ENCODE results near the gene AFF3.
"Not testable (repeated sequence)": the region's sequence is repeated elsewhere in the genome, so short reads cannot be mapped to it uniquely, and the experiment has no call there.

AFF3 gene

DNA sequence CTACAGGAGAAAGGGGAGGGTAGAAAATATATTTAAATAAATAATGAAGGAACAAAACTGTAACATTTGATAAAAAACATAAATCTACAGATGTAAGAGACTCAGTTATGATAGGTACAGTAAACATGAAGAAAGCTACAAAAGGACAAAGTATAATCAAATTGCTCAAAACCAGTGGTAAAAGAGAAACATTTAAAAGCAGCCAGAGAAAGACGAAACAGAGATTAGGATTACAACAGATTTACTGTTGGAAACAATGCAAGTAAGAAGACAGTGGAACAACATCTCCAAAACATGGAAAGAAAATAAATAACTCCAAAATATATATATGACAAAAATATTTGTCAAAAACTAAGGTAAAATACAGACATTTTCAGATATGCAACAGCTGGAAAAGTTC, 344.9 kb downstream of the AFF3 start:
- no peak for DNase-seq (ENCODE audit: low read depth in 2 of 2)

DNA sequence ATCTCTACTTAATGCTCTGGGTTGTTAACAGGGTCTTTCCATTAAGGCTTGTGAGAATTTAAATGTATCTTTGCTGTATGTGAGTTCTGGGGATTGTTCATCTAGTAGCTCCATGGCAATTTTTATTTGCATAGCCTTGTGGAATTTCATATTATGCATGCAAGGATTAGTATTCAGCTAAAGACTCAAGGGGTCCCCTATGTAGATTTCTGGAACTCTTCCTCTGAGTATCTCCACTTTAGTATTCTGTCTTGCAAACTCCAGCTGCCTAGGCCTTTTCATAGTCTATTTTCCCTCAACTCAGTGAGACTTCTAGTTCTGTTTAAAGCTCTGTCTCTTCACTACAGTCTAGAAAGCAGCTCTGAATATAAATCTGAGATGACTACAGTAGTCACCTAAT, 348.0 kb downstream of the AFF3 start:
- DNase-seq (ENCODE audit: low read depth in 2 of 2): no peak

DNA sequence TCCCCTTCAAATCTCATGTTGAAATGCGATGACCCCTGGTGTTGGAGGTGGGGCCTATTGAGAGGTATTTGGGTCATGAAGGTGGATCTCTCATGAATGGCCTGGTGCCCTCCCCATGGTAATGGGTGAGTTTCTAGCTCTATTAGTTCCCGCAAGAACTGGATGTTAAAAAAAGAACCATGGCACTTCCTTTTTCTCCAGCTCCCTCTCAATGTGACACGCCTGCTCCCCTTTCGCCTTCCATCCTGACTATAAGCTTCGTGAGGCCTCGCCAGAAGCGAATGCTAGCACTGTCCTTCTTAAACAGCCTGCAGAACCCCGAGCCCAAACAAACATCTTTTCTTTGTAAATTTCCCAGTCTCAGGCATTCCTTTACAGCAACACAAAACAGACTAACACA, 349.4 kb downstream of the AFF3 start:
- DNase-seq (ENCODE audit: low read depth in 2 of 2): no peak

DNA sequence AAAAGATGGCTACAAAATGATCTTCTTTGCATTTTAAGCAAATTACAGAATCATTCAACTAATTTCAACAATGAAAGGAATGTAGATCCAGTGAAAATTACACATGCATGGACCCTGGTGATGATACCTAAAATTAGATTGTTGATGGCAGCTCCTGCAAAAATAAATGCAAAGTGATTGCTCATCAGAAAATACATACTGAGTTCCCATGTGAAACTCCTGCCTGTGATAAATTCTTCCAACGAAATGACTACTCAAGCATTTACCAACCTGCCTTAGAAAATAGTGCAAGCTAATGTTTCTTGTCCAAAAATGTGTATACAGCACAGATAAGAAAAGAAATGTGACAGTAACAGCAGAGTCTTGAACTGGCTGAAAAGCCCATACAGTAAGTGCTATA, 352.5 kb downstream of the AFF3 start:
- DNase-seq (ENCODE audit: low read depth in 2 of 2): no peak

DNA sequence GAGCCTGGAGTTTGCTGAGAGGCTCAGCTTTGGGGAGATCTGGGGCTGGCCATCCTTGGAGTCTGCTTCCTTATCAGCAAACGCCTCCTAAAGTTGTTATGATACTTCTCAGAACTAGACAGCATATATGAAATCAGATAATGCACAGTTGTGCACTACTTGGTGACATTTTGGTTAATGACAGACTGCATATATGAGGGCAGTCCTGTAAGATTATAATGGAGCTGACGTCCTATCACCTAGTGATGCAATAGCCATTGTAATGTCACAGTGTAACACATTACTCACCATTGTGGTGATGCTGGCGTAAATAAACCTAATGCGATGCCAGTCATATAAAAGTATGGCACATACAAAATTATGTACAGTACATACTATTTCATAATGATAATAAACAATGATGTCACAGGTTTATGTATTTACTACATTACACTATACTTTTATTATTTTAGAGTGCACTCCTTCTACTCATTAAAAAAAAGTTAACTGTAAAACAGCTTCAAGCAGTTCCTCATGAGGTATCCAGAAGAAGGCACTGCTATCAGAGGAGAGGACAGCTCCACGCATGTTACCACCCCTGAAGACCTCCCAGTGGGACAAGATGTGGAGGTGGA, 354.5 kb downstream of the AFF3 start:
- DNase-seq (ENCODE audit: low read depth in 2 of 2): no peak

DNA sequence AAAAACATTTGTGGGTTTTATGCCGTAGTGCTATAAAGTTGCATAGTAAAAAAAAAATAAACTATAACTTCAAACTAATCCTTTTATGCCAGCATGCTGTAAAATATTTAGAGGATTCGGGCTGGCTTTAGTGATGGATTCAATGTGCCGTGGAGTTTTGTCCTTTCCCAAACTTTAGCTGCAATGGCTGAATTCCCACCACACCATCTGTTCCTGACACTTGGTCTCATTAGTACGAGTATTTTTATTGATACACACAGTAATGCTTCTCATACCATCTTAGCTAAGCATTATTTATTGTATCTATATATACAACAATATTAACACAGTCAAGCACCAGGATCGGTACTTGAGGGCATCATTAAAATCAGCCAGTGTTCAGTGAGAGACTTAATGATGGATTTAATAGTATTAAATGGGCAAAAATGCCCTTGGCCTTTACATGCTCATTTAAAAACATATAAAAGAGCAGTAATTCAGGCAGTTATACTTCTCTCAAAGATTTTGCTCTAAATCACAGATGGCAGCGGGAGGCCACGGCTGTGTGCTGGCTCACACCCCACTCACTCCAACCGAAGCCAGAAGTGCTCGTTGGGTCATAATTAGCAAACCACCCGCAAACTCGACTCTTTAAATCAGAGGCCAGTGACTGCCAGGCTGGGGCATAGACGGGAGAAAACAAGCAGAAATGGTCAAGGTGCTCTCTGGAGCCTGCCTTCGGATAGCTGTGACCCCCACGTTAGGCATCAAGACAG, 355.6 kb downstream of the AFF3 start:
- no peak for DNase-seq (ENCODE audit: low read depth in 2 of 2)

DNA sequence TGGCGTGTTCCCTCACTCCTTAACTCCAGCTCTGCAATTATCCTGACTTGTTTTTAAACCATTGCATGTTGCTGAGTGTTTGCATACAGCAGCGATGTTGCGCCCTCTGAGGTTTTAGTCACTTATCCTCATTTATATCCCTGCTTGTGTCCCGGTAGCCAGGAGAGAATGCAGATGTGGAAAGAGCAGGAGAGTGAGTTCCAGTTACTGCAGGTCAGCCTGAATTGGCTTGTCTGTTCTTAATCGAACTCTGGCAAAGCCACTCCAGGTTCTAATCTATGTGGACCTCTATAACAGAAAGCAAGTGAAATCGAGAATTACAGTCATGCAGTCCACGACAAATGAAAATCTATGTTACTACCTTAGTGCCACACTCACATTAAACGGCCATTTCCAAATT, 357.4 kb downstream of the AFF3 start:
- DNase-seq (ENCODE audit: low read depth in 2 of 2): no peak

DNA sequence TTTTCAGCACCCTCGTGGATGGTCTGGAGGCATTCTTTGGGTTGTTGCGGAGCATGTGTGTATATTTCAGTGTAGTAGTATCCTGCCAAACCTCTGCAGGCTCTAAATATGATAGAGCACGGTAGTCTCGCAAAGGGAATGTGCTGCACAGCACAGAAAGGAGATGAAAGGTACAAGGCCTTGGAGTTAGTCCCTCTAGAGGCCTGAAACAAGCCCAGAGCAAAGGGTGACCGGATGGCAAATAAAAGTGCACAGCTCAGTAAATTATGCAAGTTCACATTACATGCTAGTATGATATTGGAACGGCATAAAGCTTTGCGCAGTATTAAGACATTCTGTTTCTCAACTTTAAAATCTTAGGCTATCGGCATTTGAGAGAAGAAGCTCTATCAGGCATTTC, 358.1 kb downstream of the AFF3 start:
- DNase-seq (ENCODE audit: low read depth in 2 of 2): no peak

DNA sequence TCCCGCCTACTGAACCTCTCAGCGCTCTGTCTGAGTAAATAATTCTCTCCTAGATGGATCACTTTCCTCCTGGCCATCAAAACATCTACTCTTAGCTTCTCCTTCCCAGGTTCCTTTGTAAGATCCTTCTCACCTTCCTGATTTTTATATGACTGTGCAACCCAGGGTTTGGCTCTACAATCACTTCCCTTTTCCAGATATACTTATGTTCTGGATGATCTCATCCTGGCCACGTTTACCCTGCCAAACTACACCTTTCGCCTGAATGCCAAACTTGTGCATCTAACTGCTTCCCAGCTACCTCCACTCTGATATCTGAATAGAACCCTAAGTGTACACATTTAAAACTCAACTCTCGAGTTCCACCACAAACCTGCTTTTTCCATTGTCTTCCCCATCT, 362.1 kb downstream of the AFF3 start:
- no peak for DNase-seq (ENCODE audit: low read depth in 2 of 2)

DNA sequence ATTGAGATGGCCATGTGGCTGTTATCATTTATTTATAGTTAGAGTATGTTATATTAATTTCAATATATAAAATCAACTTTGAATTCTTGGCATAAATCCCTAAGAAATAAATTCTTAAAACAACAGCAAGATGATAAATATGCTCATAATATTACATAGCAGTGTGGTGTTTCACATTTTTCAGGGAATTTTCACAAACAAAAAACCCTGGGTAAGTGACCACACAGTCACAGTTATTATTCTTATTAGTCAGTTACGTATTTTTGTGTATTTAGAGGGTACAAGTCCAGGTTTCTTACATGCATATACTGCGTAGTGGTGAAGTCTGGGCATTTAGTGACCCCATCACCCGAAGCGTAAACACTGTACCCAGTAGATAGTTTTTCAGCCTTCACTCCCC, 363.1 kb downstream of the AFF3 start:
- no peak for DNase-seq (ENCODE audit: low read depth in 2 of 2)

DNA sequence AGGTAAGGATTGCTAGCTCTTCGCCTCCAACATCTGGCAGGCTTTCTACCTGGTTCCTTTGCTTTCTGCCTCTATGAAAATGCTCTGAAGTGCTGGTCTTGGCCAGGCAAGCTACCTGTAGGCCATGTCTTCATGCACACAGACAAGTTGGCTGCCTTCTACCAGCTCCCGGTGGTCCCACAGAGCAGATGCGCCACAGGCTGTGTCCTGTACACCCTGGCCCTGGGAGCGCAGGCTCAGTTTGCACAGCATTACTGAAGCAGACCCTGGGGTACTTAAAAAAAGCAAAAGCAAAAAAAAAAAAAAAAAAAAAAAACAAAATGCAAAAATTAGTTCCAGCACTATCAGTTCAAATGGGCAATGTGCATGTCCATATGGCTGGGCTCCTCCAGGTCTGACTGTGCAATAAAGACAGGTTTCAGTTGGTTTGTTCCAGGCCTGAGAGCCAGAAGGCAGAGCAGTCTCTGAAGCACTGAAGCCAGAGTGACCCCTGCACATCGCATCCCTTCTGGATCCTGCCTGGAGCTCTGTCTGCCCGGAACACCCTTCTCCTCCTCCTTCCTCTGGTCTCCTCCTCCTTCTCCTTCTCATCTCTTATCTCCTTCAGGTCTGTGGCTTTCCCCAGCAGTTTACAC, 364.6 kb downstream of the AFF3 start:
- DNase-seq (ENCODE audit: low read depth in 2 of 2): no peak

DNA sequence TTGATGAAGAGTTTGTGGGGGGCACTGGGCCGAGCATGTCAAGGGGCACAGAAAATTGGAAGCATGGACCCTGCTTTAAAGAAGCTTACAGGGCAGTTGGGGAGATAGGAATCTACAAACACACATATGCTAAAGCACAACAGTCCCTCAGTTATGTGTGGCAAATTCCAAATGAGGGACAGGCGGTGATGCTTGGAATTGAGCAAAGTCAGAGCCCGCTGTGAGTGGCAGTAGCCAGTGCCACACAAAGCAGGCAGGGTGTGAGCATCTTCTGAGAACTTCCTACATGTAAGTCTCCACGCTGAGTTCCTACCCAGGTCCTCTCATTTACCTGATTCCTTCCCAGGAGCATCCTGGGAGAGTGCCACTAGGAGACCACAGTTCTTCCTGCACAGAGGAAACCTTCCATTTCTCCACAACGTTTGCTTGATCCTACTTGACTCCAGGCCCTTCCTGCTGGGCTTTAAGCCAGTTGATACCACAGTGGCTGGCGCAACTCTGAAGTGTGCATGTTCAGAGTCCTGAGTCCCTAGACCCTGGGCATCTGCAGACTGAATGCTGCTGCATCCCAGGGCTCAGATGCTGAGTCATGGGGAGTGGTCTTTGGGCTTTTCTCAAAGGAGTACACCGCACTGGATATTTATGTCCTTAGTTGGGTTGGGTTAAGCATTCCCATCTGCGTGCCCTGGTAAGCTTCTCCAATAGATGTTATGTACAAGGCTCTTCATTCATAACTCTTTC, 365.3 kb downstream of the AFF3 start:
- no peak for DNase-seq (ENCODE audit: low read depth in 2 of 2)

DNA sequence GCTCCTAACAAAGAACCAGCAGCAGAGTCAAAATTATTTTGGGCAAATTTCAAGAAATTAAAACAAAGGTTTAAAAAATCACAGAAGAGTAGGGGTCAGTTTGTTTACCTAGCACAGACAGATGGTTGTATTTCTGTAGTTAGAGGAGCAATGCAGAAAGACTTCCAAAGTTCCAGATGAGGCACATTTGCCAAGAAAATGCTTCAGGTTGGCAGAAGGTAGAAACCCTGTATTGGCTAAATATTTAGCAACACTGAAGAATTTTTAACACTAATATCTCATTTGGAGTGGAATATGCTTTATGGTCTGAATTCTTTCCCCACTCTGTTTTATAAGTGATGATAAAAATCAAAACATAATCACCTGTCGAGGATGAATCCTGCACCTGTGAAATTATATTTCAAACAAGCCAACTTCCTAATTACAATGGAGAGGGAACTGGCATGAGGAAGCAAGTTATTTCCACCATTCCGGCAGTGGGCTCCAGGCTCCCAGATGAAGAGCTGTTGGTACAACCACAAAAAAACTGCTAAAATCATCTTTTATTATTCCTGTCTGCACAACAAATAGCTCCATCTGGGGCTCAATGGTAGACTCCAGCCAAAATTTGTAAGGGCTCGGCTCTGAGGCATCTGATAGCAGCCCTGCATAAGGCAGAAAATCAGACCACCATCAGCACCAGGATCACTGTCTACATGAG, 366.0 kb downstream of the AFF3 start:
- no peak for DNase-seq (ENCODE audit: low read depth in 2 of 2)

DNA sequence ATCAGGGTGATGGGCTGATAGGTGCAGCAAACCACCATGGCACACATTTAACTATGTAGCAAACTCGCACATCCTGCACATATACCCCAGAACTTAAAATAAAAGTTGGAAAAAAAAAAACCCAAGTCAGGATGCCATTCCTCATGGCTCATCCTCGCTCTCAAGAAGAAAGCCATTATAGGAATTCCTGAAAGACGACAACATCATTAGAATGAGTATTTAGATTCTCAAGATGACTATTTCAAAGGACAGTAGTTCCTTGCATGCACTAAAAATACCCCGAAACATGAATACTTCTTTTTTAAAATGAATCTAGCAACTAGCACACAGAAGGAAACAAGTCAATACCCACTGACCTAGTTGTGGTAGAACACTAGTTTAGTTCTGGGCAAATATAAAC, 366.8 kb downstream of the AFF3 start:
- no peak for DNase-seq (ENCODE audit: low read depth in 2 of 2)

DNA sequence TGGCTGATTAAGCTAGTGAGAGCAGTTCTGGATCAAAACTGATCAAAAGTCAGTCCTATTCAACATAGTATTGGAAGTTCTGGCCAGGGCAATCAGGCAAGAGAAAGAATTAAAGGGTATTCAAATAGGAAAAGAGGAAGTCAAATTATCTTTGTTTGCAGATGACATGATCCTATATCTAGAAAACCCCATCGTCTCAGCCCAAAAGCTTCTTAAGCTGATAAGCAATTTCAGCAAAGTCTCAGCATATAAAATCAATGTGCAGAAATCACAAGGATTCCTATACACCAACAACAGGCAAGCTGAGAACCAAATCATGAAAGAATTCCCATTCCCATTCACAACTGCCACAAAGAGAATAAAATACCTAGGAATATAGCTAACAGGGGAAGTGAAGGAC, 368.7 kb downstream of the AFF3 start:
- DNase-seq (ENCODE audit: low read depth in 2 of 2): not testable (repeated sequence)

DNA sequence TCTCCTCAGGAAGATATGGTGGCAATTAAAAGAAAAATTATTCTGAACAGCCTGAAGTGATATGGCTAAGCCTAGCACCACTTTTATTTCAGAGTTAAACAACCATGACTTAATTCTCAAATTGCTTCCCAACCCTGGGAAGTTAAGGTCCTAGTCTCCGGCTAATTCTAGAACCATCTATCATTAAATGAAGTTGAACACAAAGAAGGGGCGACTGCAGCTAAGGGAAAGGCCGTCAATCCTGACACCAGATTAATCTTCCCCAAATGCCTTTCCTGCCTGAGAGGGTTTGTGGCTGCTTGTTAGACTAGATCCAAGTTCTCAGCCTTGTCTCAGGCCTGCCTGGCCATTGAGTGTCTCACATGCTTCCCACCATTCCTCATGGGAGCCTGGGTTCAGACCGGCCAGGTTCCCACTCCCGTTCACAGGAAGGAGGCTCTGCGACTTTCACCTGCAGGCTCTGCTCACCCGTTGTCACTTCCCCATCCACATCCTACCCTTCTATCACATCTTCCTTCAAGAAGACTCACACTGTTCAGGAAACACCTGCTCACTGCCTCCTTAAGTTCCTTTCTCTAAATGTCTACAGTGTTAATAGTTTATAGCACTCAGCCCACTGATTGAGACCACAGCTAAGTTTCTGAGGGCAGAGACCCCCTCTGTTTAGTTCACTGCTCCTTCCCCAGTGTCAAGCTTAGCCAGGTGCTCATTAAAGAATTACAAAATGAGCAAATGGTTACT, 369.6 kb downstream of the AFF3 start:
- DNase-seq (ENCODE audit: low read depth in 2 of 2): no peak

DNA sequence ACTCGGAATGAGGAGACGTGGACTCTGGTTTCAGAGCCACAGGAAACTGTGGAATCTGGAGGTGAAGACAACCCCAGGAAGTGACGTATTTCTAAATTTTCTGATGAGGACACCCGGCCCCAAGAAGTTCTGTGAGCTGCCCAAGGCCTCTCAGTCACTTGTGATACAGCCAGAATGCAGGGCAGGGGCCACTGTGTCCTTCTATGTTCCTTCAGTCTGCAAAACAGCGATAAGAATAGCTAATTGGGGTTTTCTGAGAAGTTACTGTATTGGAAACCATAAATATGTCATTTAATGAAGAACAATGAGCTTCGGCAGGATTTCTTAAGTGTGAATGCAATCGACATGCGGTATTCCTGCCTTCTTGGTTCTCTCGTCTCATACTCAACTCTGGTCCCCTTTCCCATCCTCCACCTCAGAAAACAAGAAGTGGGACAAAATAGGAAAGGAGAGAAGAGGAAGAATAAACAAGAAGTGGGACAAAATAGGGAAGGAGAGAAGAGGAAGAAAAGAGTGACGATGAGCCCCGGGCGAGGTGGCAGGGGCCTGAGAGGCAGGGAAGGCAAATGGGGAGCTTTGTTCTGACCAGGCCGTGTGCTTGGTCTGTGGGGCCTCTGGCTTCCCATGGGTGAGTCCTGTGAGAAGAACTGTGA, 370.6 kb downstream of the AFF3 start:
- no peak for DNase-seq (ENCODE audit: low read depth in 2 of 2)

DNA sequence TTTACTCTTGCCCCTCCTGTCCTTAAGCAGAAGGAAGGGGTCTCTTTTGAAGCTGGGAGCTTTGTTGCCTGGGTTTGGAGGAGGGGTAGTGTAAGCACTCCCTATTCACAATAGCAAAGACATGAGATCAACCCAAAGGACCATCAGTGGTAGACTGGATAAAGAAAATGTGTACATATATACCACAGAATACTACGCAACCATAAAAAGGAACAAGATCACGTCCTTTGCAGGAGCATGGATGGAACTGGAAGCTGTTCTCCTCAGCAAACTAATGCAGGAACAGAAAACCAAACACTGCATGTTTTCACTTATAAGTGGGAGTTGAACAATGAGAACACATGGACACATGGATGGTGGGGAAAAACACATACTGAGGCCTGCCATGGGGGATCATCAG, 371.5 kb downstream of the AFF3 start:
- DNase-seq (ENCODE audit: low read depth in 2 of 2): no peak

DNA sequence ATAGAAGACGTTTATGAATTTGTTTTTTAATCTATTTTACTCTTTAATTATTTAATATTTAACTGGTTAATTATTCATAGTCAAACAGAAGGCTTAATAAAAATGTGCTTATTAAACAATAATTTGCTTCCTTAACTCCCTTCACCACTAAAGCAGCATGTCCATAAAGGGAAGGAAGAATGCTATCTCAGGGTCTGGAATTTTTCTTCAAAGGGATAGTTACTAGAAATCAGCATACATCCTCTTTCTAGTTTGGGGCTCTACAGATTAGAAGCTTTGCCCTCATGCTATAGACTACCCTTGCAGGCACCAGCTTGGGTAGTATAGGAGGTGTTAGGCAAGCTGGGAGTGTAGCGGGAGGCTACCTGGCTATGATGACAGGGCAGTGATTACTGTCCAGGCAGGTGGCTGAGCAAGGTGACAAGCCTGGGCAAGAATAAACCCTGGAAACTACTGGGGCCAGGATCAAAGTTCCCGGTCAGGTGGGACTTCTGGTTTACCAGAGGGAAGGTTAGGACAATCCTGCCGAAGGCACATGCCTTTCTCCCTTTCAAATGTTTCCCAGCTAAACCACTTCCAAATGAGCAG, 376.6 kb downstream of the AFF3 start:
- DNase-seq (ENCODE audit: low read depth in 2 of 2): no peak

DNA sequence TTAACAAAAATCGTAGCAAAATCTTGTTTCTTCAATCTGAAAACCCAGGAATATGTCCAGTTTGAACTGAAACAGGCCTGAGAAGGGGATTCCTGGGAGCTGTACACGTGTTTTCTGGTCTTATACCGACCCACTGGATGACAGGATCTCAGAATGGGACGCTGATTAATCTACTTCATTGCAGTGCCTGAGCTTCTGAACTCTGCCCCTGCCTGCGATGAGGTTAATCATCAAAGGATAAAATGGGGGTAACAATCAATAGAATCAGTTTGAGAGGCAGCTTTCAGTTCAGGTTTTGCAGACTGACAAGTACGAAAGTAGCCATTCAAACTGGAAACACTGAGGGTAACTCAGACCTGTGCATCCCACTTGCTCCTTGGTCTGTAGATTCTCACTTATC, 378.6 kb downstream of the AFF3 start:
- DNase-seq (ENCODE audit: low read depth in 2 of 2): no peak
